ENCODE data around the gene IGSF9. TPM values are rescaled to one million over a fixed set of nuclear protein-coding genes. Genes with fewer than 3 reads are reported as not detected.
A peak's percentile ranks its signal among the peaks of the same experiment; 100 is the strongest.

IGSF9 gene
- polyA plus RNA-seq, 1 experiment = not detected

DNA sequence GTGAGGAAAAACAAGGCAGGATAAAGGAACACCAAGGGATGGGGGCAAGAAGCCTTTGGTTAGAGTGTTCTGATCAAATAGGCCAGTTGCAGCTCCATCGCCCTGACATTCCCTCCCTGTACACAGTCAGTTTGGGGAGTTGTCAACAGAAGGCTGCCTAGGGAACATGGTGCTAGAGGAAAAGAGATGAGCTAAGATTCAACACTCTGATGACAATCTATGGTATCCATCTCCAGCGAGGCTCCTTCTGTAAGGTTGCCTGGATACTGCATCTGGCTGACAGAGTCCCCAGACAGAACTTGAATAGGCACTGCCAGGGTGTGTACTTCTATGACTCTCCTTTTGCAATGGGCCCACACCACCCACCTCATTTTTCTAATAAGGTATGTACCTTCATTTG is 19.9 kb upstream of the IGSF9 start:
- POLR2A ChIA-PET = no interaction called here
- Histone ChIP-seq H3K27me3 (ENCODE audit: control insufficient read depth, insufficient read depth, low read length) (no peaks in the 10 kb centered on the region; the same call in 1 of the 2 replicates), H3K36me3 (ENCODE audit: control insufficient read depth, insufficient read depth, low read length) (no peaks in the 10 kb centered on the region), H3K4me3 (ENCODE audit: low read depth, low read length) (no peak overlapping the region)
- TF ChIP-seq, protein P1, sequence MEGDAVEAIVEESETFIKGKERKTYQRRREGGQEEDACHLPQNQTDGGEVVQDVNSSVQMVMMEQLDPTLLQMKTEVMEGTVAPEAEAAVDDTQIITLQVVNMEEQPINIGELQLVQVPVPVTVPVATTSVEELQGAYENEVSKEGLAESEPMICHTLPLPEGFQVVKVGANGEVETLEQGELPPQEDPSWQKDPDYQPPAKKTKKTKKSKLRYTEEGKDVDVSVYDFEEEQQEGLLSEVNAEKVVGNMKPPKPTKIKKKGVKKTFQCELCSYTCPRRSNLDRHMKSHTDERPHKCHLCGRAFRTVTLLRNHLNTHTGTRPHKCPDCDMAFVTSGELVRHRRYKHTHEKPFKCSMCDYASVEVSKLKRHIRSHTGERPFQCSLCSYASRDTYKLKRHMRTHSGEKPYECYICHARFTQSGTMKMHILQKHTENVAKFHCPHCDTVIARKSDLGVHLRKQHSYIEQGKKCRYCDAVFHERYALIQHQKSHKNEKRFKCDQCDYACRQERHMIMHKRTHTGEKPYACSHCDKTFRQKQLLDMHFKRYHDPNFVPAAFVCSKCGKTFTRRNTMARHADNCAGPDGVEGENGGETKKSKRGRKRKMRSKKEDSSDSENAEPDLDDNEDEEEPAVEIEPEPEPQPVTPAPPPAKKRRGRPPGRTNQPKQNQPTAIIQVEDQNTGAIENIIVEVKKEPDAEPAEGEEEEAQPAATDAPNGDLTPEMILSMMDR (IDR thresholded peaks at IDR 0.05; ENCODE audit: insufficient read depth, low read depth, low read length) = no peak
- DNase-seq (ENCODE audit: low read depth) = no peak
- CTCF ChIA-PET = interaction anchor here (0.5 to 1.8 kb wide), 4 partner anchors 15 to 789 kb away, joined by 3 to 8 read pairs (median 4); no protein-coding TSS in a partner anchor

DNA sequence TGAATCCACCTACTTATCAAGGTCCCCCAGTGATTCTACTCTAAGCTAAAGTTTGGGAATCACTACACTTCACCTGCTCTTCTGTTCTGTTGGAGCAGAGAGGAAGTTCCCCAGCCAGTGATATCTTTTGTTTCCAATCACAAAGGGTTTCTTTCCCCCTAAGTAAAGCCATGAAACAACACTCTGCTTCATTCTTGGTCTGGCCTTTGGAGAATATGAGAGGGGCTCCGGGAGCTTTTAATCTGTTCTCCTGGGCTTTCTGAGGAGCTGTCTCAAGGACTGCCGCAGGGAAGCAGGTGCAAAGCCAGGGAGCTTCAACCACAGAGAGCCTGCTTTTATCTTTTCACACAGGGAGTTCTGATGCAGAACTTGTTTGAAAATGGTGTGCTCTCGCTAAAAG is 18.7 kb upstream of the IGSF9 start:
- H3K27me3 ChIP-seq (ENCODE audit: control insufficient read depth, insufficient read depth, low read length) = no peaks in the 10 kb centered on the region; the same call in 1 of the 2 replicates
- TF ChIP-seq, protein P1 (IDR thresholded peaks at IDR 0.05; ENCODE audit: insufficient read depth, low read depth, low read length) = no peak
- H3K36me3 ChIP-seq (ENCODE audit: control insufficient read depth, insufficient read depth, low read length) = no peaks in the 10 kb centered on the region
- ChIA-PET CTCF (interaction anchor here (0.8 to 2.0 kb wide), 6 partner anchors 14 to 44 kb away, joined by 3 to 8 read pairs (median 3); partner anchors contain the start of gene IGSF9), POLR2A (no interaction called here)
- DNase-seq (ENCODE audit: low read depth) = no peak
- H3K4me3 ChIP-seq (ENCODE audit: low read depth, low read length) = no peak overlapping the region

DNA sequence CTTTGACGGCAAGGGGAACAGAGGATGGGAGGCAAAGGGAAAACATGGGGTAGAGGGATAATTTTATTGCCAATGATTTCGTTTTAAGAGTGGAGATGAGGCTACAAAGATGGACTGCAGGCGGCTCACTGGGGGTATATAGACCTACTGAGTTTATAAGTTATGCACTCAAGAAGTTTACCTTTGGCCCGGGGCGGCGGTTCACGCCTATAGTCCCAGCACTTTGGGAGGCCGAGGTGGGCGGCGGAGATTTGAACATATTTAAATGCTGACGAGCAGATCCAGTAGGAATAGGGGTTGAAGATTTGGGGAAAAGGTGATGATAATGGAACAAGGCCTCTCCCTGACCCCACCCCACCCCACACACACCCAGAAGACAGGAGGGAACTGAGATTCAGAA is 16.8 kb upstream of the IGSF9 start:
- TF ChIP-seq, protein P1 (IDR thresholded peaks at IDR 0.05; ENCODE audit: insufficient read depth, low read depth, low read length) = no peak
- CTCF ChIA-PET = interaction anchor here (0.6 to 2.5 kb wide), 4 partner anchors 11 to 47 kb away, joined by 3 to 10 read pairs (median 6); no protein-coding TSS in a partner anchor
- Histone ChIP-seq H3K36me3 (ENCODE audit: control insufficient read depth, insufficient read depth, low read length) (no peaks in the 10 kb centered on the region), H3K4me3 (ENCODE audit: low read depth, low read length) (0 out of 2 replicates have a peak overlapping the region, but pooled peaks have one; percentile 49), H3K27me3 (ENCODE audit: control insufficient read depth, insufficient read depth, low read length) (no peaks in the 10 kb centered on the region; the same call in 1 of the 2 replicates)
- DNase-seq (ENCODE audit: low read depth) = no peak
- POLR2A ChIA-PET = no interaction called here

DNA sequence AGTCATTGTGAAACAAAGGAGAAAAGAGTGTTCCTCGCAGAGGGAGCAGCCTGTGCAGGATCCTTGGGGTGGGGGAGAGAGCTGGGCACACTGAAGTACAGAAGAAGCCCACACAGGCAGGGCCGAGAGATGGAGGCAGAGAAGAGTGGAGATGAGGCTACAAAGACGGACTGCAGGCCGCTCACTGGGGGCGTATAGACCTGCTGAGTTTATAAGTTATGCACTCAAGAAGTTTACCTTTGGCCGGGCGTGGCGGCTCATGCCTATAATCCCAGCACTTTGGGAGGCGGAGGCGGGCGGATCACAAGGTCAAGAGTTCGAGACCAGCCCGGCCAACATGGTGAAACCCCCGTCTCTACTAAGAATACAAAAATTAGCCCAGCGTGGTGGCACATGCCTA is 16.2 kb upstream of the IGSF9 start:
- ChIA-PET CTCF (interaction anchor here (0.6 to 2.5 kb wide), 4 partner anchors 8 to 48 kb away, joined by 3 to 10 read pairs (median 3); no protein-coding TSS in a partner anchor), POLR2A (interaction anchor here (1.1 kb wide), 1 partner anchor 35 kb away, joined by 3 read pairs; no protein-coding TSS in a partner anchor)
- H3K36me3 ChIP-seq (ENCODE audit: control insufficient read depth, insufficient read depth, low read length) = no peaks in the 10 kb centered on the region
- DNase-seq (ENCODE audit: low read depth) = no peak
- no peaks in the 10 kb centered on the region; the same call in 1 of the 2 replicates for H3K27me3 ChIP-seq (ENCODE audit: control insufficient read depth, insufficient read depth, low read length)
- peak overlapping the region; percentile 49 for H3K4me3 ChIP-seq (ENCODE audit: low read depth, low read length)
- TF ChIP-seq, protein P1 (IDR thresholded peaks at IDR 0.05; ENCODE audit: insufficient read depth, low read depth, low read length) = no peak

DNA sequence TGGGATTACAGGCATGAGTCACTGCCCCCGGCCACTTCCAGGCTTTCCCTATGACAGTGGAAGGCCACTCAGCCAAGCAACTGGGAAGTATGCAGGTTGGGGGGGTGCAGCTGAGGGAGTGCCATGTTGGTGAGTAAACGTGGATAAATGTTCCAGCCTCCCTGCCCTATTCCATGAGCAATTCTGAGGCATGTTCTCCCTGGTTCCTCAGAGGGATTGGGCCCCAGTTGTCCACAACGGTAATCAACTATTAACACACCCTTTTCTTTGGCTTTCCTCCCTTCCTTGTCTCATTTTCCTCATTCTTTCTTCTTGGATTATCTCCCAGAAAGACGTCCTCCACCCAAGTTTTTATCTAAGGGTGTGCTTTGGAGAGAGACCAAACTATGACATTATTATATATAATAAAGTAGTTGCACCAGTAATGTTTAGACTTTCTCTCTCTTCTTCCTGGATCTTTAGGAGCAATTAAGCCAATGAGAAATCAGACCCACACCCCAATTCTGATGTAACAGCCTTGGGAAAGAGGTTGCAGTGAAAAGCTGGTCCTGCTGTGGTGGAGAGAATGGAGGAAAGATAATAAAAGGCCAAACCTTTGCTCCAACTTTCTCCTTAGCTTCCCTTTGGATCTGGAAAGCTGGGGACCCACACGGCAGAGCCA is 15.4 kb upstream of the IGSF9 start:
- POLR2A ChIA-PET = interaction anchor here (1.1 kb wide), 1 partner anchor 34 kb away, joined by 3 read pairs; no protein-coding TSS in a partner anchor
- TF ChIP-seq, protein P1 (IDR thresholded peaks at IDR 0.05; ENCODE audit: insufficient read depth, low read depth, low read length) = no peak
- Histone ChIP-seq H3K27me3 (ENCODE audit: control insufficient read depth, insufficient read depth, low read length) (no peaks in the 10 kb centered on the region; the same call in 1 of the 2 replicates), H3K36me3 (ENCODE audit: control insufficient read depth, insufficient read depth, low read length) (no peaks in the 10 kb centered on the region), H3K4me3 (ENCODE audit: low read depth, low read length) (peak overlapping the region; percentile 49)
- CTCF ChIA-PET = interaction anchor here (0.6 to 2.5 kb wide), 3 partner anchors 9 to 46 kb away, joined by 3 to 10 read pairs (median 3); no protein-coding TSS in a partner anchor
- DNase-seq (ENCODE audit: low read depth) = peak; percentile 88

All from BJ (cell line).